Measurements from ENCODE around the gene NOX3.

Gene NOX3

DNA sequence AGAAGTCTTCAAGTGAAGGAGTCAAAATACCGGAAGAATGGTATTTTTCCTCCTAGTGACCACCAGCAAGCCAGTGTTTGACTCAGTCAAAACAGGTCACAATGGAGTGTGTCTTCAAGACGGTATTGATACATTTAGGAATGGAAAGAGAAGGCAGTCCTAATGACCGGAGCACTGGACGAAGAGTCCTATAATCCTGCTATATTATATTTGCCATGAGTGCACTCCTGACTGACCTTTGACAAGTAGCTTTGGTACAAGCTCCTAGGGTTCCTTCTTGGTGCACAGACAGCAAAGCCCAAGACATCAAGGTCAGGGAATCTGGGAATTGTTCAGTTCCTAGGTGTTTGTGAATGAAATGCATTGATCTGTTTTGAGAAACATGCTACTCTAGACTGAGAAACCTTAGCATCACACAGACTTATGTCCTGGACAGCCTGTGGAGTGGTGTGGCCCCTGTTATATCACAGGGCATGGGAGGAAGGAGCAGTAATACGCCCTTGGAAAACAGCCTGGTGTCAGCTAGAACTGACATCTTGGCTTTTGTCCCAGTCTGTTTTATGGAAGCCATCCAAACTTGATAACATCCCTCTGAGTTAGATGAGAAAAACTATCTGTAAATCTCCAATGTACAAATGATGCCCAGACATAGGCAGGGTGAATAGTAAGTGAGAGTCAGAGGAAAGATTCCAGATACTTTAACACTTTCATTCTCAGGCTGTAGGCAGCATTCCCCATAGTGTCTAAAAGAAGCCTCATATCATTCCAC is 18.5 kb downstream of the NOX3 start:
- in situ Hi-C loops (cut with HindIII; ENCODE audit: low sequenced_read_pairs), result no loop called here
- TF ChIP-seq CTCF (IDR thresholded peaks at IDR 0.05; ENCODE audit: low read depth, low read length), result no peak
- H3K4me3 ChIP-seq (ENCODE audit: low read depth, low read length), result no peak overlapping the region
- no peak for DNase-seq (ENCODE audit: low read depth, low spot score)

GRCh38 chr6:155434829-155435423 is 20.7 kb downstream of the NOX3 start:
- in situ Hi-C loops (cut with HindIII; ENCODE audit: low sequenced_read_pairs), result no loop called here
- DNase-seq (ENCODE audit: low read depth, low spot score), result no peak
- no peak overlapping the region for H3K4me3 ChIP-seq (ENCODE audit: low read depth, low read length)
- no peak for TF ChIP-seq CTCF (IDR thresholded peaks at IDR 0.05; ENCODE audit: low read depth, low read length)

- no peak overlapping the region for H3K4me3 ChIP-seq (ENCODE audit: low read depth, low read length)
- DNase-seq (ENCODE audit: low read depth, low spot score), result no peak
- no peak for TF ChIP-seq CTCF (IDR thresholded peaks at IDR 0.05; ENCODE audit: low read depth, low read length)
- in situ Hi-C loops (cut with HindIII; ENCODE audit: low sequenced_read_pairs), result no loop called here
Measured at GRCh38 chr6:155434096-155434495, 21.5 kb downstream of the NOX3 start.

- no peak overlapping the region for H3K4me3 ChIP-seq (ENCODE audit: low read depth, low read length)
- in situ Hi-C loops (cut with HindIII; ENCODE audit: low sequenced_read_pairs), result no loop called here
- TF ChIP-seq CTCF (IDR thresholded peaks at IDR 0.05; ENCODE audit: low read depth, low read length), result no peak
- DNase-seq (ENCODE audit: low read depth, low spot score), result no peak
Measured at GRCh38 chr6:155432293-155432692, 23.3 kb downstream of the NOX3 start.

- H3K4me3 ChIP-seq (ENCODE audit: low read depth, low read length), result no peak overlapping the region
- no peak for TF ChIP-seq CTCF (IDR thresholded peaks at IDR 0.05; ENCODE audit: low read depth, low read length)
- DNase-seq (ENCODE audit: low read depth, low spot score), result no peak
- in situ Hi-C loops (cut with HindIII; ENCODE audit: low sequenced_read_pairs), result no loop called here
Measured at GRCh38 chr6:155429321-155429893, 26.2 kb downstream of the NOX3 start.

DNA sequence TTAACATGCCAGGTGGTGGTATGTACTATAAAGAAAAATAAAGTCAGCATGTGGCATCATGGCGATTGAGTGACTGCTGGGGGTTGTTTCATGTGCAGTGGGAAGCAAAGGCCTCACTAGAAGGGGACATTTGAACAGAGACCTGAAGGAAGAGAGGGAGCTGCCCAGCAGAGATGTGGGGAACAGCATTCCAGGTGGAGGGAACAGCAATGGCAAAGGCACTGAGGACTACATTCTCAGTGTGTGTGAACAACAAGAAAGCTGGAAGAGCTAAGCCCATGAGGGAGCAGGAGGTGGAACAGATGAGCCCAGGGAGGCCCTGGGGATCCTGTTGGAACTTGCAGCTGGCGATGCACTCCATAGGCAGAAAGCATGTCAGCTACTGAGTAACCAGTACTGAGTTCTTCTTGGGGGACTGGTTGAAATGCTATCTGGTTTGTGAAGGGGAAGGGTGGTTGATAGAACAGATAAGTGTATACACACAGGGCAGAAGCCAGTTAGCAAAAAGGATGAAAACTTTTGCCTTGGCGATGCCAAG is 29.2 kb downstream of the NOX3 start:
- H3K4me3 ChIP-seq (ENCODE audit: low read depth, low read length), result no peak overlapping the region
- no peak for TF ChIP-seq CTCF (IDR thresholded peaks at IDR 0.05; ENCODE audit: low read depth, low read length)
- in situ Hi-C loops (cut with HindIII; ENCODE audit: low sequenced_read_pairs), result no loop called here
- no peak for DNase-seq (ENCODE audit: low read depth, low spot score)

Data from astrocyte of the spinal cord (primary cell).